ENCODE results near the gene PAK6.

The PAK6 gene

DNA sequence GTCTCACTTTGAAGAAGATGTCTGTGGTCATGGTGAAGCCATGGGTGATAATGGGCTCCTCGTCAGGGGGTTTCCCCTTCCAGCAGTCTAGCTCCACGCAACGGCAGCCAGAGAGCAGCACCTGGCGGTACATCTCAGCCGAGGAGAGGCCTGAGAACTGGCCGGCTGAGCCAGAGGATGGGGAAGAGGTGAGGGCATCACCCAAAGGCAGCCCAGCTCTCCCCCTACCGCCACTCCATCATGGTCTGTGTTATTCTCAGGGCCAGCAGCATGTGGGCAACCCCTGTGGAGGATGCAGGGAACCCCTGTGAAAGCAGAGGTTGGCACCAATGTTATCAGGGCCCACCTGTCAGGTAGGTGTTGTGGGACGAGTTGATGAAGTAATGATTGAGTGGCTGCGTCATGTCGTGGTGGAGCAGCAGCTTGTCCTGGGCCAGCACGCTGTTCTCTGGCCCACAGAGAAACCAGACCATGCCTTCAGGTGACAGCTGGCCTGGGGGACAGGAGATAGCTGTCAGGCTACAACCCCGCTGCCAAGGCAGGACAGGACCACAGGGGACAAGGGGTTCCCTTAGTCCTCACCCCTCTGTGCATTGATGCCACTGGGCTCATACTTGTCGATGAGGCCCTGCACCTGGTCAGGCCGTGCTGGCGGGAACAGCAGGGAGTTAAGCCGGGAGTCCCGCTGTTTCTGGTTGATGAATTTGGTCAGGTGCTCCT is 59.5 kb downstream of the PAK6 start:
- DNase-seq (ENCODE audit: extremely low read depth, insufficient read length): no peak
- no peak for TF ChIP-seq CTCF (IDR thresholded peaks at IDR 0.05; ENCODE audit: insufficient read depth, low read length, poor library complexity, severe bottlenecking)
- Histone ChIP-seq H3K27me3 (replicated peaks; ENCODE audit: control insufficient read depth, insufficient read depth, low read length) (no peaks in the 10 kb centered on the region), H3K4me3 (replicated peaks; ENCODE audit: low read depth, low read length) (no peak overlapping the region), H3K36me3 (ENCODE audit: control insufficient read depth, insufficient read depth, low read length) (no peaks in the 10 kb centered on the region; the same call in none of the 2 replicates)

GRCh38 chr15:40300367-40300766 is 61.5 kb downstream of the PAK6 start:
- H3K4me3 ChIP-seq (replicated peaks; ENCODE audit: low read depth, low read length): no peak overlapping the region
- no peaks in the 10 kb centered on the region; the same call in none of the 2 replicates for H3K36me3 ChIP-seq (ENCODE audit: control insufficient read depth, insufficient read depth, low read length)
- no peak for DNase-seq (ENCODE audit: extremely low read depth, insufficient read length)
- H3K27me3 ChIP-seq (replicated peaks; ENCODE audit: control insufficient read depth, insufficient read depth, low read length): no peaks in the 10 kb centered on the region
- no peak for TF ChIP-seq CTCF (IDR thresholded peaks at IDR 0.05; ENCODE audit: insufficient read depth, low read length, poor library complexity, severe bottlenecking)

DNA sequence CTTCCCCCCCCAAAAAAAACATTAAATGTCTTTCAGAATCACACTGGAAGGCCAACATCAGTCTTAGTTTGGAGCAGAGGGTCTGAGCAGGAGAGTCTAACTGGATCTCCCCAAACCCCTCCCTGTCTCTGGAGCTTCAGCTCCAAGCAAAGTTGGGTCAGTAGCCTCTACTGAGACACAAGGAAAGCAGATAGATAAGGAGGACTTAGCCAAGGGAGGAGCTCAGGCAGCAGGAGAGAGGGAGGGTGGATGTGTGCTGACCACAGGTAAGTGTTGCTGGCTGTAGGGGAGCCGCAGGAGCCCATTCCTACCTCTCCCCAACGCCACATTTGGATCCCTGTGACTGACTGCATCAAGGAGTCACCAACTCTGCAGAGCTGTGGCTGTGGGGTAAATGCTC is 61.9 kb downstream of the PAK6 start:
- no peak for DNase-seq (ENCODE audit: extremely low read depth, insufficient read length)

GRCh38 chr15:40301467-40302179 is 62.8 kb downstream of the PAK6 start:
- Histone ChIP-seq H3K36me3 (ENCODE audit: control insufficient read depth, insufficient read depth, low read length) (no peaks in the 10 kb centered on the region; the same call in none of the 2 replicates), H3K4me3 (replicated peaks; ENCODE audit: low read depth, low read length) (no peak overlapping the region), H3K27me3 (replicated peaks; ENCODE audit: control insufficient read depth, insufficient read depth, low read length) (no peaks in the 10 kb centered on the region)
- no peak for DNase-seq (ENCODE audit: extremely low read depth, insufficient read length)
- TF ChIP-seq CTCF (IDR thresholded peaks at IDR 0.05; ENCODE audit: insufficient read depth, low read length, poor library complexity, severe bottlenecking): no peak

More for the DNA sequence above, 61.9 kb downstream of the PAK6 start:
- no peaks in the 10 kb centered on the region; the same call in none of the 2 replicates for H3K36me3 ChIP-seq (ENCODE audit: control insufficient read depth, insufficient read depth, low read length)
- no peak overlapping the region for H3K4me3 ChIP-seq (replicated peaks; ENCODE audit: low read depth, low read length)
- H3K27me3 ChIP-seq (replicated peaks; ENCODE audit: control insufficient read depth, insufficient read depth, low read length): no peaks in the 10 kb centered on the region
- no peak for TF ChIP-seq CTCF (IDR thresholded peaks at IDR 0.05; ENCODE audit: insufficient read depth, low read length, poor library complexity, severe bottlenecking)

- no peak for TF ChIP-seq CTCF (IDR thresholded peaks at IDR 0.05; ENCODE audit: insufficient read depth, low read length, poor library complexity, severe bottlenecking)
- Histone ChIP-seq H3K27me3 (replicated peaks; ENCODE audit: control insufficient read depth, insufficient read depth, low read length) (no peaks in the 10 kb centered on the region), H3K4me3 (replicated peaks; ENCODE audit: low read depth, low read length) (no peak overlapping the region), H3K36me3 (ENCODE audit: control insufficient read depth, insufficient read depth, low read length) (no peaks in the 10 kb centered on the region; the same call in none of the 2 replicates)
- DNase-seq (ENCODE audit: extremely low read depth, insufficient read length): no peak
Observed at GRCh38 chr15:40302288-40302886, 63.5 kb downstream of the PAK6 start.

All from GM06990 (cell line).